IMR-90 (cell line): ENCODE measurements around the gene PSD. TPM values are rescaled to one million over a fixed set of nuclear protein-coding genes. Genes with fewer than 3 reads are reported as not detected.

Experiments
- ATAC-seq: fragments of 200-7000 bp; cut with Tn5 transposase; 2 replicates; pipeline ENCODE4 v1.9.1; 2020; ENCODE audit warnings: low read depth, mild to moderate bottlenecking, moderate library complexity
- BruUV-seq: library from RNA; stranded (reverse); fragments of 400-500 nt; replicated peaks from 2 replicates; lab custom pipeline; 2021; lab: Mats Ljungman, UMichigan
- CTCF ChIA-PET: fragments of 300-600 bp; formaldehyde crosslinking; extraction: SDS; loops from one replicate; lab custom pipeline; 2021; ENCODE audit warnings: antibody characterized with exemption; lab: Yijun Ruan, JAX
- POLR2A ChIA-PET: fragments of 300-600 bp; sonication (Branson Sonifier 250); formaldehyde crosslinking; loops from one replicate; lab custom pipeline; 2022; ENCODE audit warnings: antibody characterized with exemption; ENCODE audit not compliant: unreplicated experiment; lab: Charles Lee
- DNase-seq: peaks from one replicate; pipeline ENCODE4 v3.0.0; 2013
- H2AFZ ChIP-seq: replicated peaks from 2 replicates; pipeline ENCODE3; 2013; ENCODE audit warnings: low read length, mild to moderate bottlenecking; ENCODE audit not compliant: poor library complexity
- H2AK5ac ChIP-seq: 2 replicates; pipeline ENCODE4 v1.6.1; 2013; ENCODE audit warnings: low read depth, low read length, inconsistent platforms
- H2AK9ac ChIP-seq: replicated peaks from 2 replicates; pipeline ENCODE3; 2013; ENCODE audit warnings: mild to moderate bottlenecking, low read depth, low read length, moderate library complexity; ENCODE audit not compliant: poor library complexity
- H2BK120ac ChIP-seq: 2 replicates; pipeline ENCODE4 v1.6.1; 2013; ENCODE audit warnings: low read depth, low read length, inconsistent platforms
- H2BK15ac ChIP-seq: 3 replicates; pipeline ENCODE4 v1.6.1; 2013; ENCODE audit warnings: low read depth, low read length, inconsistent platforms
- H2BK20ac ChIP-seq: 2 replicates; pipeline ENCODE4 v1.6.1; 2013; ENCODE audit warnings: low read depth, mild to moderate bottlenecking, inconsistent platforms, low read length, moderate library complexity
- H2BK5ac ChIP-seq: 2 replicates; pipeline ENCODE4 v1.6.1; 2013; ENCODE audit warnings: mild to moderate bottlenecking, low read depth, low read length, inconsistent platforms; ENCODE audit not compliant: poor library complexity, severe bottlenecking
- H3K14ac ChIP-seq: replicated peaks from 2 replicates; pipeline ENCODE4 v1.6.1; 2013; ENCODE audit warnings: low read depth, low read length, inconsistent platforms
- H3K18ac ChIP-seq: 2 replicates; pipeline ENCODE4 v1.6.1; 2013; ENCODE audit warnings: low read depth, low read length, control low read depth
- H3K23ac ChIP-seq: 2 replicates; pipeline ENCODE4 v1.6.1; 2013; ENCODE audit warnings: low read depth, low read length, inconsistent platforms
- H3K27ac ChIP-seq: 2 replicates; pipeline ENCODE4 v1.5.1; 2013; ENCODE audit warnings: mild to moderate bottlenecking, control low read depth, low read length; ENCODE audit not compliant: insufficient read depth
- H3K27me3 ChIP-seq: 2 replicates; pipeline ENCODE4 v1.6.1; 2013; ENCODE audit warnings: low read length; ENCODE audit not compliant: control insufficient read depth, insufficient read depth
- H3K36me3 ChIP-seq: 2 replicates; pipeline ENCODE4 v1.6.1; 2013; ENCODE audit warnings: low read length, mixed read lengths; ENCODE audit not compliant: control insufficient read depth, insufficient read depth
- H3K4ac ChIP-seq: 2 replicates; pipeline ENCODE4 v1.6.1; 2013; ENCODE audit warnings: low read depth, low read length, inconsistent platforms
- H3K4me1 ChIP-seq: 2 replicates; pipeline ENCODE4 v1.6.1; 2013; ENCODE audit warnings: low read length, mixed read lengths; ENCODE audit not compliant: control insufficient read depth, insufficient read depth
- H3K4me2 ChIP-seq: 2 replicates; pipeline ENCODE4 v1.6.1; 2013; ENCODE audit warnings: low read depth, mild to moderate bottlenecking, control low read depth, low read length, moderate library complexity
- H3K4me3 ChIP-seq: 2 replicates; pipeline ENCODE4 v1.5.1; 2013; ENCODE audit warnings: low read depth, mild to moderate bottlenecking, control low read depth, low read length, moderate library complexity; ENCODE audit not compliant: insufficient read depth
- H3K56ac ChIP-seq: 2 replicates; pipeline ENCODE4 v1.6.1; 2013; ENCODE audit warnings: low read length, inconsistent platforms; ENCODE audit not compliant: insufficient read depth; ENCODE audit errors: extremely low read depth
- H3K79me1 ChIP-seq, 2 experiments: 2 replicates each; pipeline ENCODE4 v1.6.1; 2013; ENCODE audit warnings: low read length in 2 of 2, inconsistent platforms in 1 of 2, low read depth in 1 of 2
- H3K9ac ChIP-seq: 2 replicates; pipeline ENCODE4 v1.6.1; 2013; ENCODE audit warnings: low read depth, low read length, control low read depth
- H3K9me1 ChIP-seq: 2 replicates; pipeline ENCODE4 v1.6.1; 2013; ENCODE audit warnings: low read length, inconsistent platforms; ENCODE audit not compliant: insufficient read depth
- H3K9me3 ChIP-seq: 2 replicates; pipeline ENCODE4 v1.6.1; 2013; ENCODE audit warnings: low read length; ENCODE audit not compliant: control insufficient read depth, insufficient read depth
- H4K20me1 ChIP-seq: 2 replicates; pipeline ENCODE4 v1.6.1; 2013; ENCODE audit warnings: low read length, inconsistent platforms; ENCODE audit not compliant: insufficient read depth
- H4K5ac ChIP-seq: 2 replicates; pipeline ENCODE4 v1.6.1; 2013; ENCODE audit warnings: mild to moderate bottlenecking, low read depth, low read length, control low read depth
- H4K8ac ChIP-seq, 2 experiments: 2 replicates each; pipeline ENCODE4 v1.6.1; 2013; ENCODE audit warnings: low read depth in 2 of 2, low read length in 2 of 2, control low read depth in 1 of 2, inconsistent platforms in 1 of 2
- H4K91ac ChIP-seq: 2 replicates; pipeline ENCODE4 v1.6.1; 2013; ENCODE audit warnings: low read depth, low read length, inconsistent platforms; ENCODE audit not compliant: insufficient read depth
- BHLHE40 ChIP-seq: fragments of 150-350 bp; IDR thresholded peaks from 2 replicates; pipeline ENCODE4 v1.6.1; 2016; ENCODE audit warnings: mild to moderate bottlenecking, low read depth, low read length
- CEBPB ChIP-seq: IDR thresholded peaks from 2 replicates; pipeline ENCODE4 v1.6.1; 2012; ENCODE audit warnings: low read depth, low read length, improper control_type of control experiment
- CHD1 ChIP-seq: IDR thresholded peaks from 2 replicates; pipeline ENCODE4 v1.6.1; 2012; ENCODE audit warnings: low read depth, low read length, improper control_type of control experiment
- FOS ChIP-seq: fragments of 150-350 bp; IDR thresholded peaks from 2 replicates; pipeline ENCODE4 v1.6.1; 2016; ENCODE audit warnings: low read depth, low read length
- MAZ ChIP-seq: IDR thresholded peaks from 2 replicates; pipeline ENCODE4 v1.6.1; 2012; ENCODE audit warnings: low read depth, mild to moderate bottlenecking, low read length, improper control_type of control experiment, moderate library complexity, borderline replicate concordance
- NFE2L2 ChIP-seq: fragments of 150-350 bp; IDR thresholded peaks from 2 replicates; pipeline ENCODE4 v1.6.1; 2016; ENCODE audit warnings: low read depth, mild to moderate bottlenecking, low read length
- POLR2A ChIP-seq: IDR thresholded peaks from 2 replicates; pipeline ENCODE4 v1.6.1; 2012; ENCODE audit warnings: mild to moderate bottlenecking, low read depth, low read length
- RAD21 ChIP-seq: IDR thresholded peaks from 2 replicates; pipeline ENCODE4 v1.6.1; 2012; ENCODE audit warnings: low read length, improper control_type of control experiment
- RCOR1 ChIP-seq: IDR thresholded peaks from 2 replicates; pipeline ENCODE4 v1.6.1; 2012; ENCODE audit warnings: mild to moderate bottlenecking, low read length, improper control_type of control experiment; ENCODE audit not compliant: insufficient replicate concordance
- RFX5 ChIP-seq: IDR thresholded peaks from 2 replicates; pipeline ENCODE4 v1.8.0; 2012; ENCODE audit warnings: low read depth, mild to moderate bottlenecking, low read length, moderate library complexity
- SMC3 ChIP-seq: fragments of 150-350 bp; IDR thresholded peaks from 2 replicates; pipeline ENCODE4 v1.6.1; 2016; ENCODE audit warnings: low read depth, mild to moderate bottlenecking, antibody characterized with exemption, low read length, moderate library complexity
- USF2 ChIP-seq: fragments of 150-350 bp; IDR thresholded peaks from 2 replicates; pipeline ENCODE4 v1.6.1; 2017; ENCODE audit warnings: mild to moderate bottlenecking, antibody characterized with exemption, low read length, low read depth
- WGBS, 2 experiments: methylation state at CpG; one replicate each; pipeline versions ENCODE4 v1.1.5 to v1.1.7; 2013; ENCODE audit warnings: missing lambda C conversion rate in 2 of 2; ENCODE audit not compliant: insufficient read length in 1 of 2; ENCODE audit errors: extremely low coverage in 2 of 2; 5-methylcytosine and 5-hydroxymethylcytosine counted together
- dilution Hi-C: fragments of 300-500 bp; cut with HindIII; formaldehyde crosslinking; loops from one replicate; pipeline ENCODE4 v1.14.3; 2018; ENCODE audit warnings: low sequenced_read_pairs; ENCODE audit not compliant: unreplicated experiment
- in situ Hi-C: fragments of 300-500 bp; cut with MboI; formaldehyde crosslinking; loops from 3 replicates; pipeline ENCODE4 v1.14.3; 2019; ENCODE audit warnings: low sequenced_read_pairs, inconsistent platforms, mixed read lengths
- intact Hi-C: fragments of 100-400 bp; cut with micrococcal nuclease; formaldehyde crosslinking; loops from 2 replicates; pipeline ENCODE4 v1.10.0; 2022
- polyA plus RNA-seq, 3 experiments: library from polyadenylated mRNA; depleted of rRNA; stranded (reverse); fragments of >200 nt; gene quantifications; 2 replicates each; pipeline ENCODE4 v1.2.3, GENCODE V29; 2012; ENCODE audit warnings: low replicate concordance in 1 of 3
- total RNA-seq: library from RNA; depleted of rRNA; stranded (reverse); fragments of >200 nt; gene quantifications from 2 replicates; pipeline ENCODE4 v1.2.3, GENCODE V29; 2012
- TF ChIP-seq, protein P1 (sequence below): conservative IDR thresholded peaks from 2 replicates; pipeline ENCODE4 v1.5.1; 2012; ENCODE audit warnings: mild to moderate bottlenecking, low read depth, low read length, improper control_type of control experiment

PSD gene
- total and polyA plus RNA-seq, 2 of the 4 experiments (the other 2 are of a cell fraction), result 2.0 to 4.4 TPM

DNA sequence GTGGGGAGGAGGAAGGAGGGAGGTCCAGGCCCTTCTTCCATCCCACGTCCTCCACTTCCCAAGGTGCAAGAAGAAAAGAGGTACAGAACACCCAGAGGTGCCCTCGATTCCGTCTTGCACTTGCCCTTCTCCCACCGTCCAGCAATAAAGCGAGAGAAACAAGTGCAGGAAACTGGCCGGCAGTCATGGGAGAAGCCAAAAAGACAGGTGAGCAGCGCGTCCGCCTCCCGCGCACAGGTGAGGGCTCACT is 31.5 kb upstream of the PSD start:
- no peaks in the 10 kb centered on the region for H3K9me3 ChIP-seq
- peak overlapping the region; percentile 70 for H2AK9ac ChIP-seq
- peak overlapping the region; percentile 77 for H4K5ac ChIP-seq
- peak overlapping the region; percentile 47 for H3K4ac ChIP-seq
- peak overlapping the region; percentile 97 for H3K4me2 ChIP-seq
- BruUV-seq, result no TSS peak
- 0 out of 3 replicates have a peak overlapping the region, but pooled peaks have one; percentile 11 for H2BK15ac ChIP-seq
- ATAC-seq (peak; percentile 1; the same call in 1 of the 2 replicates), DNase-seq (no peak)
- H4K8ac ChIP-seq, result peak overlapping the region; percentile 70 to 98
- no peaks in the 10 kb centered on the region; the same call in 1 of the 2 replicates for H3K27me3 ChIP-seq
- no peak overlapping the region; the same call in 1 of the 2 replicates for H2BK120ac ChIP-seq
- peak overlapping the region; percentile 61 for H2AK5ac ChIP-seq
- ChIA-PET CTCF (no interaction called here), POLR2A (no interaction called here)
- dilution Hi-C loops, result no loop called here
- H3K18ac ChIP-seq, result 0 out of 2 replicates have a peak overlapping the region, but pooled peaks have one; percentile 13
- peaks cover 9% of the 10 kb centered on the region for H3K4me1 ChIP-seq
- peaks cover 4% of the 10 kb centered on the region in 2 experiments; a peak in 2 of 4 replicates for H3K79me1 ChIP-seq
- H3K56ac ChIP-seq, result no peak overlapping the region
- H3K9me1 ChIP-seq, result peaks cover 10% of the 10 kb centered on the region; the same call in 1 of the 2 replicates
- H3K14ac ChIP-seq, result peak overlapping the region; percentile 34
- H2AFZ ChIP-seq, result peak overlapping the region; percentile 99
- 0% methylated on average over 6 of the region's 11 CpGs; no CpG with 5 or more reads in 1 of the 2 experiments for WGBS, 2 experiments
- H3K9ac ChIP-seq, result peak overlapping the region; percentile 70
- no peak overlapping the region for H2BK20ac ChIP-seq
- peak overlapping the region; percentile 66 for H3K4me3 ChIP-seq
- H2BK5ac ChIP-seq, result no peak overlapping the region
- intact Hi-C loops, result no loop called here
- no peak for TF ChIP-seq USF2
- no peak for TF ChIP-seq CEBPB
- no peak for TF ChIP-seq POLR2A
- no peak for TF ChIP-seq CHD1
- TF ChIP-seq BHLHE40, result no peak
- TF ChIP-seq, protein P1, sequence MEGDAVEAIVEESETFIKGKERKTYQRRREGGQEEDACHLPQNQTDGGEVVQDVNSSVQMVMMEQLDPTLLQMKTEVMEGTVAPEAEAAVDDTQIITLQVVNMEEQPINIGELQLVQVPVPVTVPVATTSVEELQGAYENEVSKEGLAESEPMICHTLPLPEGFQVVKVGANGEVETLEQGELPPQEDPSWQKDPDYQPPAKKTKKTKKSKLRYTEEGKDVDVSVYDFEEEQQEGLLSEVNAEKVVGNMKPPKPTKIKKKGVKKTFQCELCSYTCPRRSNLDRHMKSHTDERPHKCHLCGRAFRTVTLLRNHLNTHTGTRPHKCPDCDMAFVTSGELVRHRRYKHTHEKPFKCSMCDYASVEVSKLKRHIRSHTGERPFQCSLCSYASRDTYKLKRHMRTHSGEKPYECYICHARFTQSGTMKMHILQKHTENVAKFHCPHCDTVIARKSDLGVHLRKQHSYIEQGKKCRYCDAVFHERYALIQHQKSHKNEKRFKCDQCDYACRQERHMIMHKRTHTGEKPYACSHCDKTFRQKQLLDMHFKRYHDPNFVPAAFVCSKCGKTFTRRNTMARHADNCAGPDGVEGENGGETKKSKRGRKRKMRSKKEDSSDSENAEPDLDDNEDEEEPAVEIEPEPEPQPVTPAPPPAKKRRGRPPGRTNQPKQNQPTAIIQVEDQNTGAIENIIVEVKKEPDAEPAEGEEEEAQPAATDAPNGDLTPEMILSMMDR, result no peak
- no peak for TF ChIP-seq RFX5
- no peak for TF ChIP-seq NFE2L2
- no peak for TF ChIP-seq SMC3
- TF ChIP-seq FOS, result no peak
- no peak for TF ChIP-seq RCOR1
- TF ChIP-seq RAD21, result no peak
- no peak for TF ChIP-seq MAZ
- no peak overlapping the region; the same call in 1 of the 2 replicates for H4K91ac ChIP-seq
- H3K23ac ChIP-seq, result peak overlapping the region; percentile 11; the same call in 1 of the 2 replicates
- H3K27ac ChIP-seq, result no peak overlapping the region; the same call in 1 of the 2 replicates
- H4K20me1 ChIP-seq, result no peaks in the 10 kb centered on the region; the same call in 1 of the 2 replicates
- H3K36me3 ChIP-seq, result no peaks in the 10 kb centered on the region
- in situ Hi-C loops, result no loop called here
